Measurements from ENCODE around the gene FAM162A.

- TF ChIP-seq EP300 (IDR thresholded peaks at IDR 0.05): no peak
- no peak for TF ChIP-seq CTCF (IDR thresholded peaks at IDR 0.05)
Observed at GRCh38 chr3:122430371-122430770, 46.4 kb downstream of the FAM162A start.
